ENCODE measurements around the gene ZNF275.

- no peak for TF ChIP-seq CTCF (IDR thresholded peaks at IDR 0.05)
- no peak for TF ChIP-seq EZH2phosphoT487 (IDR thresholded peaks at IDR 0.05)
- TF ChIP-seq EZH2 (IDR thresholded peaks at IDR 0.05), result no peak
Measured at GRCh38 chrX:153338836-153339235, 4.9 kb downstream of the ZNF275 start.
